HCT116 (cell line): ENCODE data around the gene MEIOB. TPM values are rescaled to one million over a fixed set of nuclear protein-coding genes. Genes with fewer than 3 reads are reported as not detected.

ENCODE experiments used
- ATAC-seq: fragments of 200-7000 bp; cut with Tn5 transposase; 2 replicates; pipeline ENCODE4 v1.9.1; 2020; ENCODE audit warnings: mild to moderate bottlenecking, moderate library complexity
- BruUV-seq: library from RNA; stranded (reverse); fragments of 400-500 nt; replicated peaks from 2 replicates; lab custom pipeline; 2021; lab: Mats Ljungman, UMichigan
- CTCF ChIA-PET: fragments of 300-600 bp; sonication (Branson Sonifier 250); formaldehyde crosslinking; loops from one replicate; lab custom pipeline; 2021; ENCODE audit warnings: antibody characterized with exemption; lab: Charles Lee
- POLR2A ChIA-PET: fragments of 300-600, 350-600 bp; sonication (Branson Sonifier 250); formaldehyde crosslinking; loops from one replicate; lab custom pipeline; 2021; ENCODE audit warnings: antibody characterized with exemption; lab: Charles Lee
- RAD21 ChIA-PET, 2 experiments: fragments of 300-600 bp; sonication (Branson Sonifier 250); formaldehyde crosslinking; loops; one replicate each; lab custom pipeline; 2023; ENCODE audit warnings: low total read pairs in 2 of 2; ENCODE audit not compliant: uncharacterized antibody in 2 of 2, unreplicated experiment in 2 of 2, low non-redundant PET in 1 of 2; lab: Charles Lee
- DNase-seq: peaks from one replicate; pipeline ENCODE4 v3.0.0-alpha.2; 2010; ENCODE audit warnings: low read depth, low spot score
- H2AFZ ChIP-seq: fragments of 200-600 bp; shearing (Covaris generic), sonication (generic); 2 replicates; pipeline ENCODE4 v1.6.1; 2017; ENCODE audit warnings: low read depth, mixed run types, mixed read lengths, antibody characterized with exemption, low read length; ENCODE audit not compliant: poor library complexity, severe bottlenecking
- H3K27ac ChIP-seq: 2 replicates; pipeline ENCODE4 v1.5.1; 2012; ENCODE audit warnings: low read depth, low read length
- H3K27me3 ChIP-seq: fragments of 200-600 bp; sonication (generic); 2 replicates; pipeline ENCODE4 v1.6.1; 2016; ENCODE audit warnings: mixed run types, low read length, mixed read lengths; ENCODE audit not compliant: insufficient read depth
- H3K36me3 ChIP-seq, 2 experiments: fragments of 200-500 bp in 1 of 2; fragments of 200-600 bp in 1 of 2; sonication (Bioruptor generic) in 1 of 2; sonication (generic) in 1 of 2; 2 replicates each; pipeline versions ENCODE4 v1.5.1 to v1.6.1; 2014 to 2016; ENCODE audit warnings: low read length in 2 of 2, inconsistent platforms in 1 of 2, mixed read lengths in 1 of 2, mixed run types in 1 of 2; ENCODE audit not compliant: insufficient read depth in 2 of 2, control insufficient read depth in 1 of 2
- H3K4me1 ChIP-seq, 2 experiments: fragments of 200-600 bp in 1 of 2; sonication (generic) in 1 of 2; 2 replicates each; pipeline versions ENCODE4 v1.5.1 to v1.6.1; 2012 to 2017; ENCODE audit warnings: low read length in 2 of 2, inconsistent platforms in 1 of 2, mild to moderate bottlenecking in 1 of 2, mixed read lengths in 1 of 2, mixed run types in 1 of 2, moderate library complexity in 1 of 2; ENCODE audit not compliant: insufficient read depth in 2 of 2, control insufficient read depth in 1 of 2
- H3K4me2 ChIP-seq: fragments of 200-600 bp; sonication (generic); 2 replicates; pipeline ENCODE4 v1.6.1; 2017; ENCODE audit warnings: mixed run types, low read length, mixed read lengths
- H3K4me3 ChIP-seq, 2 experiments: fragments of 200-600 bp in 1 of 2; sonication (generic) in 1 of 2; replicated peaks in 1 of 2; 2 replicates each; pipeline ENCODE4 v1.5.1; 2011 to 2016; ENCODE audit warnings: low read length in 2 of 2, control low read depth in 1 of 2, low read depth in 1 of 2, mild to moderate bottlenecking in 1 of 2, mixed read lengths in 1 of 2, mixed run types in 1 of 2
- H3K79me2 ChIP-seq: fragments of 200-600 bp; sonication (generic); 2 replicates; pipeline ENCODE4 v1.6.1; 2017; ENCODE audit warnings: mild to moderate bottlenecking, mixed run types, low read length, moderate library complexity, mixed read lengths; ENCODE audit not compliant: insufficient read depth
- H3K9ac ChIP-seq: fragments of 200-600 bp; sonication (generic); 2 replicates; pipeline ENCODE4 v1.6.1; 2016; ENCODE audit warnings: low read length, mixed read lengths
- H3K9me2 ChIP-seq: fragments of 200-600 bp; sonication (generic), shearing (Covaris generic); 2 replicates; pipeline ENCODE4 v1.6.1; 2017; ENCODE audit warnings: mixed run types, mild to moderate bottlenecking, moderate library complexity; ENCODE audit not compliant: insufficient read depth
- H3K9me3 ChIP-seq, 2 experiments: fragments of 200-500 bp in 1 of 2; fragments of 200-600 bp in 1 of 2; sonication (Bioruptor generic) in 1 of 2; sonication (generic) in 1 of 2; 2 replicates each; pipeline ENCODE4 v1.6.1; 2014 to 2017; ENCODE audit warnings: low read length in 2 of 2, mixed read lengths in 2 of 2, inconsistent platforms in 1 of 2, low read depth in 1 of 2, mild to moderate bottlenecking in 1 of 2, mixed run types in 1 of 2, moderate library complexity in 1 of 2; ENCODE audit not compliant: control insufficient read depth in 1 of 2, insufficient read depth in 1 of 2
- H4K20me1 ChIP-seq: fragments of 200-600 bp; sonication (generic), shearing (Covaris generic); 2 replicates; pipeline ENCODE4 v1.6.1; 2017; ENCODE audit warnings: mixed run types, mild to moderate bottlenecking, moderate library complexity; ENCODE audit not compliant: insufficient read depth
- CBX3 ChIP-seq: IDR thresholded peaks from 2 replicates; pipeline ENCODE4 v1.6.1; 2012; ENCODE audit warnings: low read depth
- EZH2 ChIP-seq: fragments of 200-600 bp; sonication (generic); IDR thresholded peaks from 2 replicates; pipeline ENCODE4 v1.6.1; 2017; ENCODE audit warnings: antibody characterized with exemption, mixed run types
- FOSL1 ChIP-seq: IDR thresholded peaks from 2 replicates; pipeline ENCODE4 v1.6.1; 2012; ENCODE audit warnings: low read depth
- MAX ChIP-seq: IDR thresholded peaks from 2 replicates; pipeline ENCODE4 v1.6.1; 2012
- POLR2AphosphoS5 ChIP-seq: IDR thresholded peaks from 2 replicates; pipeline ENCODE4 v1.6.1; 2011; ENCODE audit warnings: mild to moderate bottlenecking, low read depth, low read length, moderate library complexity
- REST ChIP-seq: IDR thresholded peaks from 2 replicates; pipeline ENCODE4 v1.6.1; 2012; ENCODE audit warnings: low read depth
- SP1 ChIP-seq: IDR thresholded peaks from 2 replicates; pipeline ENCODE4 v1.6.1; 2012; ENCODE audit warnings: low read depth
- TCF7L2 ChIP-seq: IDR thresholded peaks from 2 replicates; pipeline ENCODE4 v1.7.0; 2011; ENCODE audit warnings: borderline replicate concordance, inconsistent platforms; ENCODE audit not compliant: insufficient read depth, insufficient read length; ENCODE audit errors: extremely low read depth
- ZBTB33 ChIP-seq: IDR thresholded peaks from 2 replicates; pipeline ENCODE4 v1.6.1; 2011; ENCODE audit warnings: mild to moderate bottlenecking, low read length, moderate library complexity; ENCODE audit not compliant: insufficient replicate concordance; ENCODE audit errors: extremely low read depth
- ZFX ChIP-seq: fragments of 450-650 bp; IDR thresholded peaks from 2 replicates; pipeline ENCODE4 v1.6.1; 2017
- ZNF274 ChIP-seq: fragments of 200-500 bp; sonication (Bioruptor generic); IDR thresholded peaks from 2 replicates; pipeline ENCODE4 v1.6.1; 2014; ENCODE audit warnings: mild to moderate bottlenecking, low read depth, low read length, inconsistent platforms
- intact Hi-C: fragments of 100-400 bp; cut with micrococcal nuclease; formaldehyde crosslinking; loops from 2 replicates; pipeline ENCODE4 v1.10.0; 2022
- total RNA-seq: library from RNA; stranded (reverse); gene quantifications from one replicate; pipeline ENCODE4 v1.2.1, GENCODE V29; 2021; ENCODE audit not compliant: unreplicated experiment

MEIOB gene
- total RNA-seq, 1 experiment from 2014 or later = 0.59 TPM

- H3K36me3 ChIP-seq = no peaks in the 10 kb centered on the region; a peak in 2 of 4 replicates
- no peaks in the 10 kb centered on the region for H3K27me3 ChIP-seq
- DNase-seq (no peak), ATAC-seq (no peak)
- no peaks in the 10 kb centered on the region for H3K9me2 ChIP-seq
- no TSS peak for BruUV-seq
- H3K27ac ChIP-seq = no peak overlapping the region
- H4K20me1 ChIP-seq = no peaks in the 10 kb centered on the region
- intact Hi-C loops = no loop called here
- H3K4me3 ChIP-seq = no peak overlapping the region
- no peak overlapping the region for H3K4me2 ChIP-seq
- peaks cover 24% of the 10 kb centered on the region for H3K79me2 ChIP-seq
- CTCF ChIA-PET = no interaction called here
- no peaks in the 10 kb centered on the region for H3K4me1 ChIP-seq
- TF ChIP-seq EZH2 (no peak), FOSL1 (no peak), POLR2AphosphoS5 (no peak), TCF7L2 (no peak), MAX (no peak), SP1 (no peak)
- no peaks in the 10 kb centered on the region for H3K9me3 ChIP-seq
- POLR2A ChIA-PET = no interaction called here
- H3K9ac ChIP-seq = no peak overlapping the region
- RAD21 ChIA-PET = no interaction called here
- H2AFZ ChIP-seq = no peak overlapping the region
Measured at GRCh38 chr16:1790261-1790610, 81.7 kb downstream of the MEIOB start.

GRCh38 chr16:1789643-1790045 is 82.3 kb downstream of the MEIOB start:
- DNase-seq (no peak), ATAC-seq (no peak)
- Histone ChIP-seq H3K9ac (no peak overlapping the region), H3K4me2 (no peak overlapping the region), H4K20me1 (no peaks in the 10 kb centered on the region), H3K36me3 (no peaks in the 10 kb centered on the region; a peak in 2 of 4 replicates), H3K27me3 (no peaks in the 10 kb centered on the region), H3K79me2 (peaks cover 30% of the 10 kb centered on the region), H3K4me1 (no peaks in the 10 kb centered on the region), H3K4me3 (no peak overlapping the region), H3K9me2 (no peaks in the 10 kb centered on the region), H3K9me3 (no peaks in the 10 kb centered on the region), H3K27ac (no peak overlapping the region), H2AFZ (no peak overlapping the region)
- RAD21 ChIA-PET = no interaction called here
- POLR2A ChIA-PET = no interaction called here
- CTCF ChIA-PET = no interaction called here
- intact Hi-C loops = no loop called here
- no peak for TF ChIP-seq REST
- TF ChIP-seq CBX3 = no peak
- TF ChIP-seq ZNF274 = no peak
- no peak for TF ChIP-seq EZH2
- TF ChIP-seq ZBTB33 = no peak
- TF ChIP-seq FOSL1 = no peak
- no peak for TF ChIP-seq MAX
- no peak for TF ChIP-seq POLR2AphosphoS5
- TF ChIP-seq ZFX = no peak
- no TSS peak for BruUV-seq
